WTC11 (cell line): ENCODE measurements around the gene GPR82. TPM values are rescaled to one million over a fixed set of nuclear protein-coding genes. Genes with fewer than 3 reads are reported as not detected.

Source experiments
- ATAC-seq: fragments of 200-7000 bp; cut with Tn5 transposase; 2 replicates; pipeline ENCODE4 v1.10.0; 2021; ENCODE audit warnings: mild to moderate bottlenecking, moderate library complexity
- CTCF ChIA-PET: fragments of 300-600 bp; sonication (Branson Sonifier 250); formaldehyde crosslinking; loops from one replicate; lab custom pipeline; 2021; ENCODE audit warnings: antibody characterized with exemption; lab: Charles Lee
- POLR2A ChIA-PET: fragments of 350-600 bp; sonication (Branson Sonifier 250); formaldehyde crosslinking; loops from one replicate; lab custom pipeline; 2021; ENCODE audit warnings: antibody characterized with exemption; lab: Charles Lee
- DNase-seq: peaks from one replicate; pipeline ENCODE4 v3.0.0; 2021; ENCODE audit warnings: low spot score
- H3K27ac Mint-ChIP-seq: 2 replicates; pipeline ENCODE4 v1.8.0; 2021; ENCODE audit warnings: mixed read lengths
- H3K27me3 Mint-ChIP-seq: 2 replicates; pipeline ENCODE4 v1.8.0; 2021; ENCODE audit warnings: low read depth, mild to moderate bottlenecking, moderate library complexity, mixed read lengths
- H3K36me3 Mint-ChIP-seq: 2 replicates; pipeline ENCODE4 v1.8.0; 2021; ENCODE audit warnings: mixed read lengths
- H3K4me1 Mint-ChIP-seq: 2 replicates; pipeline ENCODE4 v1.8.0; 2022; ENCODE audit warnings: mixed read lengths
- H3K4me3 Mint-ChIP-seq: 2 replicates; pipeline ENCODE4 v1.8.0; 2021; ENCODE audit warnings: mild to moderate bottlenecking, moderate library complexity, mixed read lengths
- H3K9me3 Mint-ChIP-seq: 2 replicates; pipeline ENCODE4 v1.8.0; 2021; ENCODE audit warnings: mixed read lengths
- CTCF ChIP-seq: fragments of 200-600 bp; IDR thresholded peaks from 2 replicates; pipeline ENCODE4 v1.8.0; 2022; ENCODE audit warnings: antibody characterized with exemption
- ELF4 ChIP-seq: sonication (generic); formaldehyde crosslinking; IDR thresholded peaks from 2 replicates; pipeline ENCODE4 v1.8.1; 2022; ENCODE audit warnings: low read depth, mild to moderate bottlenecking, moderate library complexity, missing genetic modification reagents
- FOXP1 ChIP-seq: sonication (generic); formaldehyde crosslinking; IDR thresholded peaks from 2 replicates; pipeline ENCODE4 v1.8.0; 2022; ENCODE audit warnings: missing genetic modification reagents, mild to moderate bottlenecking, moderate library complexity, borderline replicate concordance
- GRHL2 ChIP-seq: fragments of 250-450 bp; sonication (Bioruptor Pico); IDR thresholded peaks from 2 replicates; pipeline ENCODE4 v1.8.0; 2022; ENCODE audit warnings: mild to moderate bottlenecking, moderate library complexity; ENCODE audit not compliant: insufficient replicate concordance, severe bottlenecking
- JAZF1 ChIP-seq: fragments of 250-450 bp; sonication (Bioruptor Pico); IDR thresholded peaks from 2 replicates; pipeline ENCODE4 v1.9.0; 2021; ENCODE audit warnings: moderate library complexity, mild to moderate bottlenecking, inconsistent platforms
- MYBL2 ChIP-seq: sonication (generic); formaldehyde crosslinking; IDR thresholded peaks from 2 replicates; pipeline ENCODE4 v1.8.1; 2023; ENCODE audit warnings: mild to moderate bottlenecking, moderate library complexity, missing genetic modification reagents
- NFATC4 ChIP-seq: fragments of 250-450 bp; sonication (Bioruptor Pico); IDR thresholded peaks from 2 replicates; pipeline ENCODE4 v1.9.0; 2021; ENCODE audit warnings: mild to moderate bottlenecking
- NR1H2 ChIP-seq: sonication (generic); formaldehyde crosslinking; IDR thresholded peaks from 2 replicates; pipeline ENCODE4 v1.9.0; 2021; ENCODE audit warnings: mild to moderate bottlenecking, moderate library complexity, missing genetic modification reagents
- SMAD3 ChIP-seq: sonication (generic); formaldehyde crosslinking; IDR thresholded peaks from 2 replicates; pipeline ENCODE4 v1.8.0; 2022; ENCODE audit warnings: missing genetic modification reagents, mild to moderate bottlenecking, borderline replicate concordance
- TEAD1 ChIP-seq: sonication (generic); formaldehyde crosslinking; IDR thresholded peaks from 2 replicates; pipeline ENCODE4 v1.8.0; 2022; ENCODE audit warnings: mild to moderate bottlenecking, missing genetic modification reagents
- USF2 ChIP-seq: sonication (generic); formaldehyde crosslinking; IDR thresholded peaks from 2 replicates; pipeline ENCODE4 v1.8.1; 2023; ENCODE audit warnings: mild to moderate bottlenecking, missing genetic modification reagents, moderate library complexity
- ZBTB43 ChIP-seq: sonication (generic); formaldehyde crosslinking; IDR thresholded peaks from 2 replicates; pipeline ENCODE4 v1.8.1; 2023; ENCODE audit warnings: mild to moderate bottlenecking, missing genetic modification reagents
- ZNF396 ChIP-seq: fragments of 250-450 bp; sonication (Bioruptor Pico); IDR thresholded peaks from 2 replicates; pipeline ENCODE4 v1.8.0; 2021; ENCODE audit warnings: mild to moderate bottlenecking, moderate library complexity, borderline replicate concordance
- ZNF416 ChIP-seq: fragments of 250-450 bp; sonication (Bioruptor Pico); IDR thresholded peaks from 2 replicates; pipeline ENCODE4 v1.9.0; 2021; ENCODE audit warnings: mild to moderate bottlenecking, inconsistent platforms
- ZSCAN18 ChIP-seq: fragments of 250-450 bp; sonication (Bioruptor Pico); IDR thresholded peaks from 2 replicates; pipeline ENCODE4 v2.1.2; 2022; ENCODE audit warnings: mild to moderate bottlenecking, moderate library complexity
- total RNA-seq: library from RNA; stranded (reverse); gene quantifications from 3 replicates; pipeline ENCODE4 v1.2.3, GENCODE V29; 2021
- TF ChIP-seq, protein P1 (sequence below): sonication (generic); formaldehyde crosslinking; IDR thresholded peaks from 2 replicates; pipeline ENCODE4 v1.8.0; 2022; ENCODE audit warnings: mild to moderate bottlenecking, missing genetic modification reagents
- TF ChIP-seq, protein P2 (sequence below): sonication (generic); formaldehyde crosslinking; IDR thresholded peaks from 2 replicates; pipeline ENCODE4 v1.8.1; 2022; ENCODE audit warnings: low read depth, mild to moderate bottlenecking, moderate library complexity, missing genetic modification reagents, borderline replicate concordance

GPR82 gene
- total RNA-seq, 1 experiment from 2014 or later, result not detected

GRCh38 chrX:41737065-41737464 is 13.1 kb downstream of the GPR82 start (continued):
- TF ChIP-seq ZSCAN18 (CRISPR knock-in tag), result no peak
- no peak for TF ChIP-seq TEAD1
- no peak for TF ChIP-seq ELF4 (CRISPR knock-in tag)

DNA sequence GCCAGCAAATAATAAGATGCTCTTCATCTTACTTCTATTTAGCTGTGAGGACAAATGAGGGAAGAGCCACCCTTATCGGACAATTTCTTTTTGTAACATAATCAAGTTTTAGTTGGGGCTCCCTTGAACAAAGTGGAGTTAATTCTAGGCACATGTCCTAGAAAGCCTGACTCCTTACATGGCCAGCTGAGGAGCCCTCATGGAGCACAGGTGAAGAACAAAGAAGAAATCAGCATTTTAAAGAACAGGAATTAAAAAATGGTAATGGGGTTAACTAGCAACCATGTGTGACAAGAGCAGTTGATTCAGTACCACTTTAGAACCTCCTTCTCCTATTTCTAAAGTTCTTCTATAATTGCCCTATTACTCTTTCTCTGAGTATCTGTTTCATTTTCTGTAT is 15.9 kb downstream of the GPR82 start:
- ATAC-seq, result peak; percentile 69
- no peaks in the 10 kb centered on the region for H3K27me3 Mint-ChIP-seq
- H3K36me3 Mint-ChIP-seq, result peaks cover 3% of the 10 kb centered on the region; the same call in 1 of the 2 replicates
- DNase-seq, result no peak
- H3K4me3 Mint-ChIP-seq, result peak overlapping the region; percentile 31; the same call in 1 of the 2 replicates
- TF ChIP-seq, protein P1, sequence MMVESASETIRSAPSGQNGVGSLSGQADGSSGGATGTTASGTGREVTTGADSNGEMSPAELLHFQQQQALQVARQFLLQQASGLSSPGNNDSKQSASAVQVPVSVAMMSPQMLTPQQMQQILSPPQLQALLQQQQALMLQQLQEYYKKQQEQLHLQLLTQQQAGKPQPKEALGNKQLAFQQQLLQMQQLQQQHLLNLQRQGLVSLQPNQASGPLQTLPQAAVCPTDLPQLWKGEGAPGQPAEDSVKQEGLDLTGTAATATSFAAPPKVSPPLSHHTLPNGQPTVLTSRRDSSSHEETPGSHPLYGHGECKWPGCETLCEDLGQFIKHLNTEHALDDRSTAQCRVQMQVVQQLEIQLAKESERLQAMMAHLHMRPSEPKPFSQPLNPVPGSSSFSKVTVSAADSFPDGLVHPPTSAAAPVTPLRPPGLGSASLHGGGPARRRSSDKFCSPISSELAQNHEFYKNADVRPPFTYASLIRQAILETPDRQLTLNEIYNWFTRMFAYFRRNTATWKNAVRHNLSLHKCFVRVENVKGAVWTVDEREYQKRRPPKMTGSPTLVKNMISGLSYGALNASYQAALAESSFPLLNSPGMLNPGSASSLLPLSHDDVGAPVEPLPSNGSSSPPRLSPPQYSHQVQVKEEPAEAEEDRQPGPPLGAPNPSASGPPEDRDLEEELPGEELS (CRISPR knock-in tag), result no peak
- TF ChIP-seq USF2 (CRISPR knock-in tag), result no peak
- no peak for TF ChIP-seq NR1H2 (CRISPR knock-in tag)
- TF ChIP-seq JAZF1 (CRISPR knock-in tag), result no peak
- no peak for TF ChIP-seq GRHL2 (CRISPR knock-in tag)
- TF ChIP-seq FOXP1 (CRISPR knock-in tag), result no peak
- no peak for TF ChIP-seq ZNF416 (CRISPR knock-in tag)
- no peak for TF ChIP-seq ZNF396 (CRISPR knock-in tag)
- TF ChIP-seq SMAD3, result no peak
- no peak for TF ChIP-seq MYBL2
- no peak for TF ChIP-seq NFATC4 (CRISPR knock-in tag)
- TF ChIP-seq, protein P2, sequence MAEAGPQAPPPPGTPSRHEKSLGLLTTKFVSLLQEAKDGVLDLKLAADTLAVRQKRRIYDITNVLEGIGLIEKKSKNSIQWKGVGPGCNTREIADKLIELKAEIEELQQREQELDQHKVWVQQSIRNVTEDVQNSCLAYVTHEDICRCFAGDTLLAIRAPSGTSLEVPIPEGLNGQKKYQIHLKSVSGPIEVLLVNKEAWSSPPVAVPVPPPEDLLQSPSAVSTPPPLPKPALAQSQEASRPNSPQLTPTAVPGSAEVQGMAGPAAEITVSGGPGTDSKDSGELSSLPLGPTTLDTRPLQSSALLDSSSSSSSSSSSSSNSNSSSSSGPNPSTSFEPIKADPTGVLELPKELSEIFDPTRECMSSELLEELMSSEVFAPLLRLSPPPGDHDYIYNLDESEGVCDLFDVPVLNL, result no peak
- no peak for TF ChIP-seq CTCF
- CTCF ChIA-PET, result interaction anchor here (1.7 kb wide), 1 partner anchor 20 kb away, joined by 6 read pairs; no protein-coding TSS in a partner anchor
- peak overlapping the region; percentile 92 for H3K27ac Mint-ChIP-seq
- POLR2A ChIA-PET, result no interaction called here
- H3K4me1 Mint-ChIP-seq, result peaks cover 25% of the 10 kb centered on the region
- H3K9me3 Mint-ChIP-seq, result no peaks in the 10 kb centered on the region

GRCh38 chrX:41750716-41751115 is 26.7 kb downstream of the GPR82 start:
- TF ChIP-seq, protein P2, result no peak
- TF ChIP-seq ZBTB43 (CRISPR knock-in tag), result no peak
- Mint-ChIP-seq H3K27ac (no peak overlapping the region), H3K36me3 (0 out of 2 replicates have a peak, but pooled peaks cover 2% of the 10 kb centered on the region), H3K4me1 (no peaks in the 10 kb centered on the region), H3K27me3 (no peaks in the 10 kb centered on the region), H3K9me3 (peaks cover 4% of the 10 kb centered on the region), H3K4me3 (no peak overlapping the region)
- DNase-seq (no peak), ATAC-seq (no peak)
- POLR2A ChIA-PET, result no interaction called here
- CTCF ChIA-PET, result interaction anchor here (0.7 kb wide), 1 partner anchor 9 kb away, joined by 3 read pairs; no protein-coding TSS in a partner anchor
